OCI-LY7 (cell line): ENCODE data around the gene CADM2. TPM values are rescaled to one million over a fixed set of nuclear protein-coding genes. Genes with fewer than 3 reads are reported as not detected.

Experiments
- BruUV-seq: library from RNA; stranded (reverse); fragments of 400-500 nt; replicated peaks from 2 replicates; lab custom pipeline; 2021; lab: Mats Ljungman, UMichigan
- CTCF ChIA-PET: fragments of 300-600 bp; sonication (Branson Sonifier 250); formaldehyde crosslinking; loops from one replicate; lab custom pipeline; 2022; ENCODE audit warnings: antibody characterized with exemption; ENCODE audit not compliant: unreplicated experiment; lab: Charles Lee
- POLR2A ChIA-PET: fragments of 300-600 bp; sonication (Branson Sonifier 250); formaldehyde crosslinking; loops from one replicate; lab custom pipeline; 2022; ENCODE audit warnings: antibody characterized with exemption; lab: Charles Lee
- DNase-seq: peaks from one replicate; pipeline ENCODE4 v3.0.0-alpha.2; 2015; ENCODE audit warnings: low spot score
- H2AFZ ChIP-seq: fragments of 200-600 bp; sonication (generic), shearing (Covaris generic); 2 replicates; pipeline ENCODE4 v1.6.1; 2014; ENCODE audit warnings: mild to moderate bottlenecking, antibody characterized with exemption, low read length, moderate library complexity
- H3K27ac ChIP-seq: fragments of 200-600 bp; sonication (generic); 2 replicates; pipeline ENCODE4 v1.5.1; 2014; ENCODE audit warnings: mixed run types, low read depth, mild to moderate bottlenecking, moderate library complexity, low read length, inconsistent platforms; ENCODE audit not compliant: poor library complexity, severe bottlenecking
- H3K36me3 ChIP-seq: fragments of 200-600 bp; sonication (generic); 2 replicates; pipeline ENCODE4 v1.6.1; 2014; ENCODE audit warnings: mild to moderate bottlenecking, antibody characterized with exemption, low read length, moderate library complexity, mixed read lengths; ENCODE audit not compliant: insufficient read depth
- H3K4me1 ChIP-seq: fragments of 200-600 bp; sonication (generic); 2 replicates; pipeline ENCODE4 v1.5.1; 2014; ENCODE audit warnings: mild to moderate bottlenecking, low read length; ENCODE audit not compliant: insufficient read depth, poor library complexity, severe bottlenecking
- H3K4me2 ChIP-seq: fragments of 200-600 bp; sonication (generic); 2 replicates; pipeline ENCODE4 v1.6.1; 2014; ENCODE audit warnings: mild to moderate bottlenecking, low read length
- H3K4me3 ChIP-seq: fragments of 200-600 bp; sonication (generic); 2 replicates; pipeline ENCODE4 v1.5.1; 2014; ENCODE audit warnings: mild to moderate bottlenecking, low read depth, low read length; ENCODE audit not compliant: poor library complexity, severe bottlenecking
- H3K79me2 ChIP-seq: fragments of 200-600 bp; sonication (generic); 2 replicates; pipeline ENCODE4 v1.6.1; 2016; ENCODE audit warnings: low read depth, mild to moderate bottlenecking, low read length, moderate library complexity, mixed read lengths; ENCODE audit not compliant: insufficient read depth
- H3K9me2 ChIP-seq: fragments of 200-600 bp; sonication (generic); 2 replicates; pipeline ENCODE4 v1.6.1; 2016; ENCODE audit warnings: mild to moderate bottlenecking, low read length, mixed read lengths; ENCODE audit not compliant: insufficient read depth
- H3K9me3 ChIP-seq: fragments of 200-600 bp; sonication (generic); 2 replicates; pipeline ENCODE4 v1.6.1; 2014; ENCODE audit warnings: mild to moderate bottlenecking, mixed run types, low read length, mixed read lengths
- H4K20me1 ChIP-seq: fragments of 200-600 bp; sonication (generic); 2 replicates; pipeline ENCODE4 v1.6.1; 2014; ENCODE audit warnings: mild to moderate bottlenecking, antibody characterized with exemption, low read length, moderate library complexity, mixed read lengths; ENCODE audit not compliant: insufficient read depth
- CTCF ChIP-seq: fragments of 200-600 bp; sonication (generic); conservative IDR thresholded peaks from 2 replicates; pipeline ENCODE4 v1.5.1; 2014; ENCODE audit warnings: mild to moderate bottlenecking, antibody characterized with exemption, low read length, moderate library complexity, mixed read lengths
- EZH2phosphoT487 ChIP-seq: fragments of 200-600 bp; sonication (generic); IDR thresholded peaks from 2 replicates; pipeline ENCODE4 v1.6.1; 2018; ENCODE audit warnings: low read depth, borderline replicate concordance, mild to moderate bottlenecking, mixed run types, antibody characterized with exemption, low read length, moderate library complexity, mixed read lengths
- intact Hi-C: fragments of 100-400 bp; cut with micrococcal nuclease; formaldehyde crosslinking; loops from one replicate; pipeline ENCODE4 v1.10.0; 2022; ENCODE audit not compliant: unreplicated experiment
- total RNA-seq, 2 experiments: library from RNA; depleted of rRNA in 1 of 2; stranded (reverse); fragments of >200 nt in 1 of 2; shearing (Covaris generic) in 1 of 2; gene quantifications; 2 replicates each; pipeline ENCODE4 v1.2.3, GENCODE V29; 2014 to 2022

Gene CADM2
- total RNA-seq, 2 experiments from 2014 or later: not detected

- POLR2A ChIA-PET: no interaction called here
- Histone ChIP-seq H3K27ac (no peak overlapping the region), H3K36me3 (no peaks in the 10 kb centered on the region), H3K4me3 (no peak overlapping the region), H3K4me2 (no peak overlapping the region), H4K20me1 (no peaks in the 10 kb centered on the region), H3K4me1 (no peaks in the 10 kb centered on the region), H2AFZ (no peak overlapping the region), H3K79me2 (no peaks in the 10 kb centered on the region), H3K9me3 (no peaks in the 10 kb centered on the region), H3K9me2 (no peaks in the 10 kb centered on the region)
- TF ChIP-seq EZH2phosphoT487 (no peak), CTCF (no peak)
- BruUV-seq: no TSS peak
- intact Hi-C loops: no loop called here
- no peak for DNase-seq
- CTCF ChIA-PET: no interaction called here
Measured at GRCh38 chr3:85780806-85781205, 822.0 kb downstream of the CADM2 start.

GRCh38 chr3:85781806-85782205 is 823.0 kb downstream of the CADM2 start:
- ChIA-PET CTCF (no interaction called here), POLR2A (no interaction called here)
- H3K9me3 ChIP-seq: no peaks in the 10 kb centered on the region
- TF ChIP-seq CTCF (no peak), EZH2phosphoT487 (no peak)
- BruUV-seq: no TSS peak
- no peak for DNase-seq
- no peak overlapping the region for H3K4me3 ChIP-seq
- no peaks in the 10 kb centered on the region for H3K4me1 ChIP-seq
- H4K20me1 ChIP-seq: no peaks in the 10 kb centered on the region
- no peaks in the 10 kb centered on the region for H3K79me2 ChIP-seq
- no peak overlapping the region for H3K4me2 ChIP-seq
- no peak overlapping the region for H2AFZ ChIP-seq
- intact Hi-C loops: no loop called here
- H3K36me3 ChIP-seq: no peaks in the 10 kb centered on the region
- H3K9me2 ChIP-seq: no peaks in the 10 kb centered on the region
- no peak overlapping the region for H3K27ac ChIP-seq

GRCh38 chr3:85783291-85783690 is 824.5 kb downstream of the CADM2 start:
- ChIA-PET POLR2A (interaction anchor here (1.4 kb wide), 1 partner anchor 11 kb away, joined by 4 read pairs; no protein-coding TSS in a partner anchor), CTCF (no interaction called here)
- no peak for DNase-seq
- Histone ChIP-seq H4K20me1 (no peaks in the 10 kb centered on the region), H3K27ac (no peak overlapping the region), H3K4me3 (no peak overlapping the region), H3K36me3 (no peaks in the 10 kb centered on the region), H3K4me1 (no peaks in the 10 kb centered on the region), H3K79me2 (no peaks in the 10 kb centered on the region), H3K9me3 (no peaks in the 10 kb centered on the region), H2AFZ (no peak overlapping the region), H3K9me2 (no peaks in the 10 kb centered on the region), H3K4me2 (no peak overlapping the region)
- intact Hi-C loops: no loop called here
- TF ChIP-seq CTCF (no peak), EZH2phosphoT487 (no peak)
- no TSS peak for BruUV-seq
